SK-N-MC (cell line): ENCODE results near the gene ARSI.

Source experiments
- DNase-seq: peaks from one replicate; pipeline ENCODE4 v3.0.0-alpha.2; 2011; ENCODE audit warnings: low read depth, low spot score
- H3K27ac ChIP-seq: fragments of 200-600 bp; sonication (generic); 2 replicates; pipeline ENCODE4 v1.5.1; 2016; ENCODE audit warnings: mixed run types
- H3K36me3 ChIP-seq: fragments of 200-600 bp; sonication (generic); 2 replicates; pipeline ENCODE4 v1.6.1; 2017; ENCODE audit warnings: antibody characterized with exemption, low read length, mixed read lengths; ENCODE audit not compliant: insufficient read depth
- H3K4me3 ChIP-seq: fragments of 200-600 bp; sonication (generic); 2 replicates; pipeline ENCODE4 v1.5.1; 2016
- H3K9ac ChIP-seq: fragments of 200-600 bp; sonication (generic); 2 replicates; pipeline ENCODE4 v1.8.0; 2017; ENCODE audit warnings: mixed run types, mixed read lengths; ENCODE audit not compliant: insufficient read length
- H3K9me3 ChIP-seq: fragments of 200-600 bp; sonication (generic); 2 replicates; pipeline ENCODE4 v1.6.1; 2017; ENCODE audit warnings: low read depth, mild to moderate bottlenecking, antibody characterized with exemption, low read length, moderate library complexity, mixed read lengths
- EZH2 ChIP-seq: fragments of 200-600 bp; sonication (generic); IDR thresholded peaks from one replicate; pipeline ENCODE4 v1.6.1; 2017; ENCODE audit warnings: antibody characterized with exemption
- FOXP2 ChIP-seq: optimal IDR thresholded peaks from 2 replicates; pipeline ENCODE3; 2011; ENCODE audit warnings: mild to moderate bottlenecking, moderate library complexity; ENCODE audit not compliant: insufficient read depth; ENCODE audit errors: extremely low read length, control extremely low read depth
- POLR2AphosphoS5 ChIP-seq: IDR thresholded peaks from 2 replicates; pipeline ENCODE4 v1.6.1; 2012; ENCODE audit warnings: mild to moderate bottlenecking, low read depth, low read length, borderline replicate concordance

ARSI gene

GRCh38 chr5:150329881-150330876 is 27.5 kb upstream of the ARSI start:
- Histone ChIP-seq H3K9me3 (no peaks in the 10 kb centered on the region), H3K36me3 (no peaks in the 10 kb centered on the region), H3K27ac (no peak overlapping the region), H3K9ac (no peak overlapping the region), H3K4me3 (no peak overlapping the region)
- TF ChIP-seq FOXP2 (no peak), EZH2 (no peak), POLR2AphosphoS5 (no peak)
- no peak for DNase-seq

- H3K4me3 ChIP-seq, result no peak overlapping the region
- DNase-seq, result no peak
- no peaks in the 10 kb centered on the region for H3K9me3 ChIP-seq
- no peak overlapping the region for H3K9ac ChIP-seq
- TF ChIP-seq EZH2 (no peak), FOXP2 (no peak), POLR2AphosphoS5 (no peak)
- no peak overlapping the region for H3K27ac ChIP-seq
- no peaks in the 10 kb centered on the region for H3K36me3 ChIP-seq
Measured at GRCh38 chr5:150329038-150329437, 26.3 kb upstream of the ARSI start.

- no peak for DNase-seq
- Histone ChIP-seq H3K27ac (no peak overlapping the region), H3K36me3 (no peaks in the 10 kb centered on the region), H3K9me3 (no peaks in the 10 kb centered on the region), H3K9ac (no peak overlapping the region), H3K4me3 (no peak overlapping the region)
- TF ChIP-seq EZH2 (no peak), FOXP2 (no peak), POLR2AphosphoS5 (no peak)
Measured at GRCh38 chr5:150328515-150328914, 25.8 kb upstream of the ARSI start.

- no peak for DNase-seq
- no peak overlapping the region for H3K4me3 ChIP-seq
- H3K36me3 ChIP-seq, result no peaks in the 10 kb centered on the region
- no peak overlapping the region for H3K9ac ChIP-seq
- H3K27ac ChIP-seq, result no peak overlapping the region
- H3K9me3 ChIP-seq, result no peaks in the 10 kb centered on the region
- no peak for TF ChIP-seq EZH2
Measured at GRCh38 chr5:150327139-150327538, 24.4 kb upstream of the ARSI start.

GRCh38 chr5:150326707-150327106 is 24.0 kb upstream of the ARSI start:
- H3K9ac ChIP-seq, result no peak overlapping the region
- DNase-seq, result no peak

GRCh38 chr5:150325426-150325825 is 22.7 kb upstream of the ARSI start:
- no peaks in the 10 kb centered on the region for H3K36me3 ChIP-seq
- no peak for TF ChIP-seq POLR2AphosphoS5
- TF ChIP-seq FOXP2, result no peak
- TF ChIP-seq EZH2, result no peak
- H3K27ac ChIP-seq, result no peak overlapping the region
- H3K4me3 ChIP-seq, result no peak overlapping the region
- H3K9me3 ChIP-seq, result no peaks in the 10 kb centered on the region
- H3K9ac ChIP-seq, result no peak overlapping the region
- no peak for DNase-seq

More at GRCh38 chr5:150326707-150327106, 24.0 kb upstream of the ARSI start:
- H3K9me3 ChIP-seq, result no peaks in the 10 kb centered on the region
- no peak for TF ChIP-seq EZH2
- no peak for TF ChIP-seq FOXP2
- no peak for TF ChIP-seq POLR2AphosphoS5
- H3K27ac ChIP-seq, result no peak overlapping the region
- H3K4me3 ChIP-seq, result no peak overlapping the region
- H3K36me3 ChIP-seq, result no peaks in the 10 kb centered on the region

DNA sequence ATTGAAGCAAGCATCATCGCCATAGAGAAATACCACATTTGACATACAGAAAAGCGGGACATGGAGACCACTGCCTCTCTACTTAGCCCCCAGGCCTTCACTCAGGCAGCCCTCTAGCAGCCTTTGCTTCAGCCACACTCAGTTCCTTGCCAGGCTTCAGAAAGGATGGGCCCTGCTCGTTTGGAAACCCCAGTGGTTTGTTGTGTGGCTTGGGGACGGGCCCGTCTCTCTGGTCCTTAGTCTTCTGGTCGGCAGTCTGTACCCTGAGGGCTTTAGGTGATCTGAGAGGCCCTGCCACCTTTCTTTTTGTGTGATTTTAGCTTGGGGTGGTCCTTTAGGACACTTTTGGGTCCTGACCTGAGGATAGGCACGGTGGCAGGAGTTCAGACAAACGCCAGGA is 21.1 kb upstream of the ARSI start:
- Histone ChIP-seq H3K27ac (no peak overlapping the region), H3K9ac (no peak overlapping the region), H3K4me3 (no peak overlapping the region), H3K9me3 (no peaks in the 10 kb centered on the region), H3K36me3 (no peaks in the 10 kb centered on the region)
- TF ChIP-seq EZH2, result no peak
- TF ChIP-seq FOXP2, result no peak
- no peak for TF ChIP-seq POLR2AphosphoS5
- no peak for DNase-seq

- Histone ChIP-seq H3K9ac (no peak overlapping the region), H3K4me3 (no peak overlapping the region), H3K27ac (no peak overlapping the region), H3K9me3 (no peaks in the 10 kb centered on the region), H3K36me3 (no peaks in the 10 kb centered on the region)
- TF ChIP-seq POLR2AphosphoS5 (no peak), EZH2 (no peak), FOXP2 (no peak)
- no peak for DNase-seq
Measured at GRCh38 chr5:150323092-150323491, 20.4 kb upstream of the ARSI start.

GRCh38 chr5:150322202-150322601 is 19.5 kb upstream of the ARSI start:
- no peak for TF ChIP-seq FOXP2
- no peak for TF ChIP-seq EZH2
- no peak for TF ChIP-seq POLR2AphosphoS5
- Histone ChIP-seq H3K27ac (no peak overlapping the region), H3K9ac (no peak overlapping the region), H3K36me3 (no peaks in the 10 kb centered on the region), H3K4me3 (no peak overlapping the region), H3K9me3 (no peaks in the 10 kb centered on the region)
- no peak for DNase-seq
